Measurements from ENCODE around the gene SMIM5. TPM values are rescaled to one million over a fixed set of nuclear protein-coding genes. Genes with fewer than 3 reads are reported as not detected.

The SMIM5 gene
- total RNA-seq, 1 donor from 2014 or later, result 0.14 TPM

DNA sequence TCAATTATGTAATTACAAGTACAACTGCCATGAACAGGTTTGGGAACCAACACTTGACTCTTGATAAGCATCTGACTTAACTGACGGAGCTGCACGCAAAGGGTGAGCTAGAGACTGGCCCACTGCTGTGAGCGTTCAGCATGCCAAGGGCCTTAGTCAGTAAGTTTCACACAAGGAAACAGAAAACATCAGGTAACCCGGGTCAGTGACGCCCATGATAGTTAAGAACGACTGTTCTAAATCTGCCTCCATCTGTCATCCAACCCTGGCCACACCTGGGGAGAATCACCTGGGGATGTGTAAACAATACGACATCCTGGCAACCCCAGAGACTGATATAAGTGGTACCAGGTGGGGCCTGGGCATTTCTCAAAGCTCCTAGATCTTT lies 12.3 kb downstream of the SMIM5 start:
- Mint-ChIP-seq H3K27me3 (no peaks in the 10 kb centered on the region), H3K36me3 (ENCODE audit: low read depth) (peaks cover 7% of the 10 kb centered on the region), H3K4me1 (peaks cover 12% of the 10 kb centered on the region), H3K9me3 (no peaks in the 10 kb centered on the region), H3K4me3 (no peak overlapping the region), H3K27ac (peak overlapping the region; percentile 10)
- no peak for DNase-seq
- intact Hi-C loops (cut with micrococcal nuclease), result no loop called here

GRCh38 chr17:75645889-75646637 lies 12.8 kb downstream of the SMIM5 start:
- Mint-ChIP-seq H3K9me3 (no peaks in the 10 kb centered on the region), H3K36me3 (ENCODE audit: low read depth) (peaks cover 10% of the 10 kb centered on the region), H3K27ac (peak overlapping the region; percentile 36), H3K4me3 (no peak overlapping the region), H3K27me3 (no peaks in the 10 kb centered on the region), H3K4me1 (peaks cover 12% of the 10 kb centered on the region)
- intact Hi-C loops (cut with micrococcal nuclease), result no loop called here
- DNase-seq, result peak; percentile 70

DNA sequence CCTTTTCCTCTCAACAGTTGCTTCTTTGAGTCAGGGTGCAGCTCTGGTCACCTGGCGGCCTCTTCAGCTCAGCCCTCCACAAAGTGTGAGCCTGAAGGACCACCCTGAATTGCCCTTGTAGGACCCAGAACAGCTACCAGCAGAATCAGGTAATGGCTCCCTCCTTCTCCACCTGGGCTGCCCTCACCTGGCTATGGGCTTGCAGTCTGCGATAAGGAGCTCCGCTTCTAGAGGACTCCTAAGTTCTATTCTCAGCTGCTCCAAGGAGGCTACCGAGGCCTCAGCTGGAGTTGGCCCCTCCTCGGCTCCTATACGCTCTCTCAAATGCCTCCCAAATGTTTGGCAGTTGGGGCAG lies 13.4 kb downstream of the SMIM5 start:
- Mint-ChIP-seq H3K36me3 (ENCODE audit: low read depth) (peaks cover 10% of the 10 kb centered on the region), H3K9me3 (no peaks in the 10 kb centered on the region), H3K27me3 (no peaks in the 10 kb centered on the region), H3K27ac (no peak overlapping the region), H3K4me3 (no peak overlapping the region), H3K4me1 (peaks cover 12% of the 10 kb centered on the region)
- intact Hi-C loops (cut with micrococcal nuclease), result no loop called here
- DNase-seq, result no peak

- Mint-ChIP-seq H3K27ac (no peak overlapping the region), H3K4me3 (no peak overlapping the region), H3K27me3 (no peaks in the 10 kb centered on the region), H3K4me1 (peaks cover 12% of the 10 kb centered on the region), H3K9me3 (no peaks in the 10 kb centered on the region), H3K36me3 (ENCODE audit: low read depth) (peaks cover 10% of the 10 kb centered on the region)
- DNase-seq, result no peak
- intact Hi-C loops (cut with micrococcal nuclease), result no loop called here
These were observed 13.8 kb downstream of the SMIM5 start for GRCh38 chr17:75647061-75647460.

DNA sequence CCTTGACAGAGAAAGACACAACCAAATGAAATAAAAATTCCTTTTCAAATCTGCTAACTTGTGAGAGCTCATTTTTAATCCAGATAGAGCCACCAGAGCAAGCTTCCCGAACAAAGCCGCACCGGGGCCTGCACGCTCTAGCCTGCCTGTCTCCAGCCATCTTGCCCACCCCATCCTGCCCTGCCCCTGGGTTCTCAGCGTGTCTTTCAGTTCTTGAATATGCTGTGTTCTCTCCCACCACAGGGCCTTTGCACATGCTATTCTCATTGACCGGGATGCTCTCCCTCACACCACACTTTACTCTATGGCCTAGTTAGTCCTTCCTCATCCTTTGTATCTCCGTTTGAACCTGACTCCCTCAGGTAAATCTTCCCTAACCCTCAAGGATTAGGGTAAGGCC lies 14.7 kb downstream of the SMIM5 start:
- no peak for DNase-seq
- no peaks in the 10 kb centered on the region for H3K9me3 Mint-ChIP-seq
- H3K36me3 Mint-ChIP-seq (ENCODE audit: low read depth), result peaks cover 12% of the 10 kb centered on the region
- H3K27me3 Mint-ChIP-seq, result no peaks in the 10 kb centered on the region
- no peak overlapping the region for H3K4me3 Mint-ChIP-seq
- intact Hi-C loops (cut with micrococcal nuclease), result no loop called here
- no peak overlapping the region for H3K27ac Mint-ChIP-seq
- H3K4me1 Mint-ChIP-seq, result peaks cover 14% of the 10 kb centered on the region

DNA sequence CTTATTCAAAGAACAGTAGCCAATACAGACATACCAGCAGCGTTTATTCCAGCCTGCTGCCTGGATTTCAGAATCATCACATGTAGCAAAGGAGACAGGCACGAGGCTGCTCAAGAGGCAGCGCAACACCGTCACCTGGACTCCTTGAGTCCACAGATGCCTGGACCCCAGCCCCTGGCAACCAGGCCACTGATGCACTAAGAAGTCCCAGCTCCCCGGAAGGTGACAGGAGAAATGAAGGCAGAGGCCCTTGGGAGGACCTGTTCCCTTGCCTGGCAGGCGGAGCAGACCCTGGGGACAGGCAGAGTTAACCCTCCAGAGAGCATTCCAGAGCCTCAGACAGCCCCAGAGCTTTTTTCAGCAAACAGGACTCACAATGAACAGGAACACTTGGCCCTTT lies 16.5 kb downstream of the SMIM5 start:
- DNase-seq, result no peak
- Mint-ChIP-seq H3K9me3 (no peaks in the 10 kb centered on the region), H3K27ac (no peak overlapping the region), H3K4me1 (peaks cover 15% of the 10 kb centered on the region), H3K4me3 (no peak overlapping the region), H3K36me3 (ENCODE audit: low read depth) (peaks cover 19% of the 10 kb centered on the region), H3K27me3 (no peaks in the 10 kb centered on the region)
- intact Hi-C loops (cut with micrococcal nuclease), result no loop called here

DNA sequence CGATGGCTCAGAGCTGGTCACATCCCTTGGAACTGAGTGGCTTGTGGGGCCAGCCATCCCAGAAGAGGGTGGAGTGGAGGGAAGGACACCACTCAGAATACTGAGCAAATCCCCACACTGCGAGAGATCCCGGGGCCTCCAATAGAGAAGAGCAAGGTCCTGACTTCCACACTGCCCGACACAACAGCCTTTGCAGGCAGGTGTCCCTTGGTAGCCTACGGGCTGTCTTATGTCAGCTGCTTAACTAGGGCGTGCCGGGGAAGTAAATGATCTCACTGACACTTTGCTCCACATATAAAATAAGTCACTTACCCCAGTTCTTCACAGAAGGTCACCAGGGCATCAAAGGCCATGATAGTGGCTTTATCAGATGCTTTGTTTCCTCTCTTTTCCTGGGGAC lies 17.6 kb downstream of the SMIM5 start:
- intact Hi-C loops (cut with micrococcal nuclease), result no loop called here
- H3K9me3 Mint-ChIP-seq, result no peaks in the 10 kb centered on the region
- no peak for DNase-seq

GRCh38 chr17:75652341-75652740 lies 19.1 kb downstream of the SMIM5 start:
- no peak for DNase-seq
- H3K36me3 Mint-ChIP-seq (ENCODE audit: low read depth), result peaks cover 23% of the 10 kb centered on the region
- no peak overlapping the region for H3K27ac Mint-ChIP-seq
- no peaks in the 10 kb centered on the region for H3K27me3 Mint-ChIP-seq
- peaks cover 3% of the 10 kb centered on the region for H3K4me1 Mint-ChIP-seq
- intact Hi-C loops (cut with micrococcal nuclease), result no loop called here
- no peak overlapping the region for H3K4me3 Mint-ChIP-seq
- no peaks in the 10 kb centered on the region for H3K9me3 Mint-ChIP-seq

More for the DNA sequence above, 17.6 kb downstream of the SMIM5 start:
- Mint-ChIP-seq H3K27me3 (no peaks in the 10 kb centered on the region), H3K27ac (no peak overlapping the region), H3K4me1 (peaks cover 8% of the 10 kb centered on the region), H3K4me3 (no peak overlapping the region), H3K36me3 (ENCODE audit: low read depth) (peaks cover 19% of the 10 kb centered on the region)

GRCh38 chr17:75652934-75653549 lies 19.8 kb downstream of the SMIM5 start:
- peaks cover 3% of the 10 kb centered on the region for H3K4me1 Mint-ChIP-seq
- H3K4me3 Mint-ChIP-seq, result no peak overlapping the region
- no peaks in the 10 kb centered on the region for H3K27me3 Mint-ChIP-seq
- DNase-seq, result peak; percentile 75
- peaks cover 24% of the 10 kb centered on the region for H3K36me3 Mint-ChIP-seq (ENCODE audit: low read depth)
- no peaks in the 10 kb centered on the region for H3K9me3 Mint-ChIP-seq
- intact Hi-C loops (cut with micrococcal nuclease), result no loop called here
- no peak overlapping the region for H3K27ac Mint-ChIP-seq

DNA sequence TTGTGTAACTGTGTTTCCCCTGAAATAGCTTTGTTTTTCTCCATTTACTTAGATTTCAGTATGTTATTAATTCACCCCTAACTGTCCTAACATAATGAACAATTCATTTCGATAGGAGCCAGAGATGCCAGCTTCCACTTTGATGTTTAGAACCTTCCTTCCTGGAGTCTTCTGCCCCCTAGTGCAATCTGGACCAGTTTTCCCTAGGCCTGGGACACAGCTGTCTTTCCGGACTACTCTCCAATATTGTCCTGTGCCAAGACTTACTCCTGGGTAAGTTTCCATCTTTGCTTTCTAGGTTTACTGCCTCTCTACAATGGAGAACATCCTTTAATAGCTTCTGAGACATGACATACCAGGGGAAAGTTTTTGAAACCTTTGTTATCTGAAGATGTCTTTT lies 20.9 kb downstream of the SMIM5 start:
- Mint-ChIP-seq H3K4me1 (peaks cover 3% of the 10 kb centered on the region), H3K27ac (no peak overlapping the region), H3K9me3 (no peaks in the 10 kb centered on the region), H3K4me3 (no peak overlapping the region), H3K36me3 (ENCODE audit: low read depth) (peaks cover 21% of the 10 kb centered on the region), H3K27me3 (no peaks in the 10 kb centered on the region)
- no peak for DNase-seq
- intact Hi-C loops (cut with micrococcal nuclease), result no loop called here

DNA sequence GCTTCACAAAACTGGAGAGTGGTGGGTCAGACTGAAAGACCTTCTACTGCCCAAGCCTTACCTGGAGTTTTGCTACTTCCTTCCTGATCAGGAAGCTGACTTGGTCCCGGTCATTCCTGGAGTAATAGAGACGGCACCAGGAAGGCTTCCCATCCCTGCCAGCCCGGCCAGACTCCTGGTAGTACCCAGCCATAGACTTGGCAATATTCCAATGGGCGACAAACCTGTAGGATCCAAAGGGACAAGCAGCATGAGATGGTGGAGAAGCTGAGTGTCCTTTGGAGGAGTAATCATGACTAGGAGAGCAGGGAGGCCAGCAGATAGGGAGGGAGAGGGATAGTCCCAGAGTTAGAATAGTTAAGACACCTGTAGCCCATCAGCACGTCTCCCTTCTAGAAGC lies 25.0 kb downstream of the SMIM5 start:
- Mint-ChIP-seq H3K4me3 (no peak overlapping the region), H3K27me3 (no peaks in the 10 kb centered on the region)

GRCh38 chr17:75661531-75661930 lies 28.3 kb downstream of the SMIM5 start:
- intact Hi-C loops (cut with micrococcal nuclease), result no loop called here
- no peaks in the 10 kb centered on the region for H3K9me3 Mint-ChIP-seq
- peaks cover 16% of the 10 kb centered on the region for H3K36me3 Mint-ChIP-seq (ENCODE audit: low read depth)
- no peaks in the 10 kb centered on the region for H3K27me3 Mint-ChIP-seq
- H3K27ac Mint-ChIP-seq, result no peak overlapping the region
- no peak overlapping the region for H3K4me3 Mint-ChIP-seq
- H3K4me1 Mint-ChIP-seq, result peaks cover 6% of the 10 kb centered on the region
- no peak for DNase-seq

More for the DNA sequence above, 25.0 kb downstream of the SMIM5 start:
- Mint-ChIP-seq H3K4me1 (no peaks in the 10 kb centered on the region), H3K27ac (no peak overlapping the region), H3K36me3 (ENCODE audit: low read depth) (peaks cover 15% of the 10 kb centered on the region), H3K9me3 (no peaks in the 10 kb centered on the region)
- DNase-seq, result no peak
- intact Hi-C loops (cut with micrococcal nuclease), result no loop called here

- DNase-seq, result no peak
- no peaks in the 10 kb centered on the region for H3K9me3 Mint-ChIP-seq
- no peak overlapping the region for H3K27ac Mint-ChIP-seq
- peaks cover 6% of the 10 kb centered on the region for H3K4me1 Mint-ChIP-seq
- intact Hi-C loops (cut with micrococcal nuclease), result no loop called here
- peaks cover 10% of the 10 kb centered on the region for H3K36me3 Mint-ChIP-seq (ENCODE audit: low read depth)
- H3K27me3 Mint-ChIP-seq, result no peaks in the 10 kb centered on the region
- no peak overlapping the region for H3K4me3 Mint-ChIP-seq
These were observed 29.3 kb downstream of the SMIM5 start for GRCh38 chr17:75662511-75662910.

GRCh38 chr17:75664099-75664549 lies 30.9 kb downstream of the SMIM5 start:
- Mint-ChIP-seq H3K27me3 (no peaks in the 10 kb centered on the region), H3K36me3 (ENCODE audit: low read depth) (peaks cover 19% of the 10 kb centered on the region), H3K9me3 (no peaks in the 10 kb centered on the region), H3K27ac (no peak overlapping the region), H3K4me1 (peaks cover 13% of the 10 kb centered on the region), H3K4me3 (no peak overlapping the region)
- DNase-seq, result no peak
- intact Hi-C loops (cut with micrococcal nuclease), result no loop called here
